ENCODE data around the gene PSMA8.

DNA sequence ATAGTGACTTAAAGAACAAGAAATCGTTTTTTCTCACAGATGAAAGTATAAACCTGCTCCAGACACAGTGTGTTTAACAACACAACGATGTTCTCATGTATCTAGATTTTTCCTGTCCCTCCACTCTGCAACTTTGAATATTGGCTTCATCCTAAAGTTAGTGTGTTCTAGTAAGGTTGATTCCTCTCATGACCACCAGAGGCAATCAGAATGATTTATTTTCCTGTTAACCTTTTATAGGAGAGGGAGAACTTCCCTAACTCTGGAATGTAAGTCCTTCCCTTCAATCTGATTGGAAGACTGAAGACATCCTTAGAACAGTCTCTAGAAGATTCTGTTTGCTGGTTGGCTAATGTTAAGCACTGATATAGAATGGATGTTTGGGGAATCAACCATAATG lies 51.6 kb downstream of the PSMA8 start:
- no peak for TF ChIP-seq CTCF (IDR thresholded peaks at IDR 0.05)
- TF ChIP-seq POLR2A (IDR thresholded peaks at IDR 0.05): no peak
- no peak for TF ChIP-seq POLR2AphosphoS5 (IDR thresholded peaks at IDR 0.05)

Data from sigmoid colon (tissue), 4 donors.